HCT116 (cell line): ENCODE data around the gene HNRNPA1. TPM values are rescaled to one million over a fixed set of nuclear protein-coding genes. Genes with fewer than 3 reads are reported as not detected.

Experiments
- ATAC-seq: fragments of 200-7000 bp; cut with Tn5 transposase; 2 replicates; pipeline ENCODE4 v1.9.1; 2020; ENCODE audit warnings: mild to moderate bottlenecking, moderate library complexity
- BruUV-seq: library from RNA; stranded (reverse); fragments of 400-500 nt; replicated peaks from 2 replicates; lab custom pipeline; 2021; lab: Mats Ljungman, UMichigan
- CTCF ChIA-PET: fragments of 300-600 bp; sonication (Branson Sonifier 250); formaldehyde crosslinking; loops from one replicate; lab custom pipeline; 2021; ENCODE audit warnings: antibody characterized with exemption; lab: Charles Lee
- POLR2A ChIA-PET: fragments of 300-600, 350-600 bp; sonication (Branson Sonifier 250); formaldehyde crosslinking; loops from one replicate; lab custom pipeline; 2021; ENCODE audit warnings: antibody characterized with exemption; lab: Charles Lee
- RAD21 ChIA-PET, 2 experiments: fragments of 300-600 bp; sonication (Branson Sonifier 250); formaldehyde crosslinking; loops; one replicate each; lab custom pipeline; 2023; ENCODE audit warnings: low total read pairs in 2 of 2; ENCODE audit not compliant: uncharacterized antibody in 2 of 2, unreplicated experiment in 2 of 2, low non-redundant PET in 1 of 2; lab: Charles Lee
- DNase-seq: peaks from one replicate; pipeline ENCODE4 v3.0.0-alpha.2; 2010; ENCODE audit warnings: low read depth, low spot score
- H2AFZ ChIP-seq: fragments of 200-600 bp; shearing (Covaris generic), sonication (generic); 2 replicates; pipeline ENCODE4 v1.6.1; 2017; ENCODE audit warnings: low read depth, mixed run types, mixed read lengths, antibody characterized with exemption, low read length; ENCODE audit not compliant: poor library complexity, severe bottlenecking
- H3K27ac ChIP-seq: 2 replicates; pipeline ENCODE4 v1.5.1; 2012; ENCODE audit warnings: low read depth, low read length
- H3K27me3 ChIP-seq: fragments of 200-600 bp; sonication (generic); 2 replicates; pipeline ENCODE4 v1.6.1; 2016; ENCODE audit warnings: mixed run types, low read length, mixed read lengths; ENCODE audit not compliant: insufficient read depth
- H3K36me3 ChIP-seq, 2 experiments: fragments of 200-500 bp in 1 of 2; fragments of 200-600 bp in 1 of 2; sonication (Bioruptor generic) in 1 of 2; sonication (generic) in 1 of 2; 2 replicates each; pipeline versions ENCODE4 v1.5.1 to v1.6.1; 2014 to 2016; ENCODE audit warnings: low read length in 2 of 2, inconsistent platforms in 1 of 2, mixed read lengths in 1 of 2, mixed run types in 1 of 2; ENCODE audit not compliant: insufficient read depth in 2 of 2, control insufficient read depth in 1 of 2
- H3K4me1 ChIP-seq, 2 experiments: fragments of 200-600 bp in 1 of 2; sonication (generic) in 1 of 2; 2 replicates each; pipeline versions ENCODE4 v1.5.1 to v1.6.1; 2012 to 2017; ENCODE audit warnings: low read length in 2 of 2, inconsistent platforms in 1 of 2, mild to moderate bottlenecking in 1 of 2, mixed read lengths in 1 of 2, mixed run types in 1 of 2, moderate library complexity in 1 of 2; ENCODE audit not compliant: insufficient read depth in 2 of 2, control insufficient read depth in 1 of 2
- H3K4me2 ChIP-seq: fragments of 200-600 bp; sonication (generic); 2 replicates; pipeline ENCODE4 v1.6.1; 2017; ENCODE audit warnings: mixed run types, low read length, mixed read lengths
- H3K4me3 ChIP-seq, 2 experiments: fragments of 200-600 bp in 1 of 2; sonication (generic) in 1 of 2; replicated peaks in 1 of 2; 2 replicates each; pipeline ENCODE4 v1.5.1; 2011 to 2016; ENCODE audit warnings: low read length in 2 of 2, control low read depth in 1 of 2, low read depth in 1 of 2, mild to moderate bottlenecking in 1 of 2, mixed read lengths in 1 of 2, mixed run types in 1 of 2
- H3K79me2 ChIP-seq: fragments of 200-600 bp; sonication (generic); 2 replicates; pipeline ENCODE4 v1.6.1; 2017; ENCODE audit warnings: mild to moderate bottlenecking, mixed run types, low read length, moderate library complexity, mixed read lengths; ENCODE audit not compliant: insufficient read depth
- H3K9ac ChIP-seq: fragments of 200-600 bp; sonication (generic); 2 replicates; pipeline ENCODE4 v1.6.1; 2016; ENCODE audit warnings: low read length, mixed read lengths
- H3K9me2 ChIP-seq: fragments of 200-600 bp; sonication (generic), shearing (Covaris generic); 2 replicates; pipeline ENCODE4 v1.6.1; 2017; ENCODE audit warnings: mixed run types, mild to moderate bottlenecking, moderate library complexity; ENCODE audit not compliant: insufficient read depth
- H3K9me3 ChIP-seq, 2 experiments: fragments of 200-500 bp in 1 of 2; fragments of 200-600 bp in 1 of 2; sonication (Bioruptor generic) in 1 of 2; sonication (generic) in 1 of 2; 2 replicates each; pipeline ENCODE4 v1.6.1; 2014 to 2017; ENCODE audit warnings: low read length in 2 of 2, mixed read lengths in 2 of 2, inconsistent platforms in 1 of 2, low read depth in 1 of 2, mild to moderate bottlenecking in 1 of 2, mixed run types in 1 of 2, moderate library complexity in 1 of 2; ENCODE audit not compliant: control insufficient read depth in 1 of 2, insufficient read depth in 1 of 2
- H4K20me1 ChIP-seq: fragments of 200-600 bp; sonication (generic), shearing (Covaris generic); 2 replicates; pipeline ENCODE4 v1.6.1; 2017; ENCODE audit warnings: mixed run types, mild to moderate bottlenecking, moderate library complexity; ENCODE audit not compliant: insufficient read depth
- CTCF ChIP-seq, 3 experiments: fragments of 200-600 bp in 1 of 3; sonication (generic) in 1 of 3; IDR thresholded peaks in 2 of 3; conservative IDR thresholded peaks in 1 of 3; 2 replicates each; pipeline ENCODE4 v1.5.1; 2012 to 2017; ENCODE audit warnings: low read depth in 2 of 3, low read length in 2 of 3, antibody characterized with exemption in 1 of 3, borderline replicate concordance in 1 of 3, control low read depth in 1 of 3, mild to moderate bottlenecking in 1 of 3, mixed read lengths in 1 of 3, mixed run types in 1 of 3, moderate library complexity in 1 of 3; ENCODE audit not compliant: insufficient read depth in 1 of 3
- POLR2AphosphoS5 ChIP-seq: IDR thresholded peaks from 2 replicates; pipeline ENCODE4 v1.6.1; 2011; ENCODE audit warnings: mild to moderate bottlenecking, low read depth, low read length, moderate library complexity
- intact Hi-C: fragments of 100-400 bp; cut with micrococcal nuclease; formaldehyde crosslinking; loops from 2 replicates; pipeline ENCODE4 v1.10.0; 2022
- total RNA-seq: library from RNA; stranded (reverse); gene quantifications from one replicate; pipeline ENCODE4 v1.2.1, GENCODE V29; 2021; ENCODE audit not compliant: unreplicated experiment

HNRNPA1 gene
- total RNA-seq, 1 experiment from 2014 or later: 1,878 TPM

GRCh38 chr12:54286042-54287030 is 5.8 kb downstream of the HNRNPA1 start:
- H3K9me2 ChIP-seq: no peaks in the 10 kb centered on the region
- peaks cover 42 to 58% of the 10 kb centered on the region in 2 experiments for H3K36me3 ChIP-seq
- H3K27ac ChIP-seq: 0 out of 2 replicates have a peak overlapping the region, but pooled peaks have one; percentile 16
- CTCF ChIA-PET: interaction anchor here (0.5 to 2.0 kb wide), 5 partner anchors 8 to 84 kb away, joined by 3 to 10 read pairs (median 3); partner anchors contain the start of gene COPZ1
- H3K9ac ChIP-seq: no peak overlapping the region
- H3K9me3 ChIP-seq: no peaks in the 10 kb centered on the region
- ATAC-seq: peak; percentile 5; the same call in 1 of the 2 replicates
- no peaks in the 10 kb centered on the region for H3K27me3 ChIP-seq
- no peak for TF ChIP-seq CTCF (IDR thresholded peaks at IDR 0.05 in 2 of 3, conservative IDR thresholded peaks at IDR 0.05 in 1 of 3; ENCODE audit: borderline replicate concordance in 1 of 3, insufficient read depth in 1 of 3, low read depth in 2 of 3, low read length in 2 of 3)
- peak; percentile 49 for TF ChIP-seq POLR2AphosphoS5
- no peak for DNase-seq
- POLR2A ChIA-PET: interaction anchor here (0.6 to 1.9 kb wide), 11 partner anchors 9 to 834 kb away, joined by 3 to 10 read pairs (median 4); partner anchors contain the start of gene COPZ1
- no peak overlapping the region for H2AFZ ChIP-seq
- H3K4me2 ChIP-seq: 0 out of 2 replicates have a peak overlapping the region, but pooled peaks have one; percentile 4
- intact Hi-C loops: loop anchor here (2.0 kb wide), 1 partner anchor 72 kb away; no protein-coding TSS in a partner anchor
- RAD21 ChIA-PET: no interaction called here
- BruUV-seq: no TSS peak
- peaks cover 50% of the 10 kb centered on the region for H3K79me2 ChIP-seq
- H3K4me3 ChIP-seq: no peak overlapping the region
- peaks cover 55% of the 10 kb centered on the region for H4K20me1 ChIP-seq
- peaks cover 11 to 65% of the 10 kb centered on the region in 2 experiments; a peak in 3 of 4 replicates for H3K4me1 ChIP-seq
